Measurements from ENCODE around the gene SIX1.

The SIX1 gene

DNA sequence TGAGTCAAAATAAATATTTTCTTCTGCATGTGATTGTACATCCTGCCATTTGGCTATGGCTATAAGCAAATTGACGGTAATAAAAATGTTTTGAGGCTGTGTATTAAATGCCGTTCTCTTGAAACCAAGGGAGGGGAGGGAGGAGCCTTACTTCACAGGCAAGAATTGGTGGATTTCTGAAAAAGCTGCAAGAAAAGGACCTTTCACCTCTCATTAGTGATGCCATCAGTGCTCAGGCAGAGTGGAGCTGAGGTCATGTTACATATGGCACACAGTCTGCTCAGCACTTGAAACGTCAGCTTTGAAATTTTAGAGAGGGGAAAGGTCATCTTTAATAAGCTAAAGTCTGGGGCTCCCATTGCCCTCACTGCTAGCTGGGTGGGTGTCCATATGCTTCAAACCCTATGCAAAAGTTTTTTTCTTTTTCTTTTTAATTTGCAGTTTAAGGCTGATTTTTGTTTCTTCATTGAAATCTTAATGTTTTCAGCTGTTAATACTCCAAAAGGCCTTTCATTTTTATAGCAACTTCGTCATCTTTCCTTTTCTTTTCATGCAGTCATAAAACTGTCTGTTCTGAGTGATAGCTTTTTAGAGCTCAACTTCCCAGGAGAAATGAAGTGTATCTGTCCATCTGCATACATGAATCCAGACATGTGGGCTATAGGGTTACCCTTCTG is 9.8 kb upstream of the SIX1 start:
- no peak for FAIRE-seq
- no peak for DNase-seq (ENCODE audit: insufficient read length, low spot score)
- no peak for TF ChIP-seq POLR2A (IDR thresholded peaks at IDR 0.05; ENCODE audit: low read depth, low read length)

DNA sequence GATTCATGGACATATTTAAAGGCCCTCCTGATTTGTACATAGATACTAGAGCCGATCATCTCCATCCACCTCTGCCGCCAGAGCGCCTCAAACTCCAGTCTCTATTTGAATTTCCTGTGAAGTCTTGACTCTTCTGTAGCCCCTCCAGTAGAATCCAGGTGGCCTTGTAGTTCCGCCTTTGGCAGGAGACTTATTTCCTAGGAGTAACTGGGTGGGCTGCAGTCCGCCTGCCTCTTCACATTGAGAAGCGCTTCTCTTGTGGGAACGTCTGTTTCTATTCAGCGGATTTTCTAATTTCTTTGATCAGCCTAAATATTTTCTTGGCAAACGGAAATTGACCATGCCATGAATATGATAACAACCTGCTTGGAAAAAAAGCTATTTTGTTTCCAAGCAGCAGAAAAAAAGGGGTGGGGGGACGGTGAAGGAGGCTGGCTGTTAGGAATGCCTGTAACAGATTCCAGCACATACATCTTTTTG is 9.0 kb upstream of the SIX1 start:
- FAIRE-seq (no peak), DNase-seq (ENCODE audit: insufficient read length, low spot score) (no peak)
- TF ChIP-seq POLR2A (IDR thresholded peaks at IDR 0.05; ENCODE audit: low read depth, low read length), result no peak

DNA sequence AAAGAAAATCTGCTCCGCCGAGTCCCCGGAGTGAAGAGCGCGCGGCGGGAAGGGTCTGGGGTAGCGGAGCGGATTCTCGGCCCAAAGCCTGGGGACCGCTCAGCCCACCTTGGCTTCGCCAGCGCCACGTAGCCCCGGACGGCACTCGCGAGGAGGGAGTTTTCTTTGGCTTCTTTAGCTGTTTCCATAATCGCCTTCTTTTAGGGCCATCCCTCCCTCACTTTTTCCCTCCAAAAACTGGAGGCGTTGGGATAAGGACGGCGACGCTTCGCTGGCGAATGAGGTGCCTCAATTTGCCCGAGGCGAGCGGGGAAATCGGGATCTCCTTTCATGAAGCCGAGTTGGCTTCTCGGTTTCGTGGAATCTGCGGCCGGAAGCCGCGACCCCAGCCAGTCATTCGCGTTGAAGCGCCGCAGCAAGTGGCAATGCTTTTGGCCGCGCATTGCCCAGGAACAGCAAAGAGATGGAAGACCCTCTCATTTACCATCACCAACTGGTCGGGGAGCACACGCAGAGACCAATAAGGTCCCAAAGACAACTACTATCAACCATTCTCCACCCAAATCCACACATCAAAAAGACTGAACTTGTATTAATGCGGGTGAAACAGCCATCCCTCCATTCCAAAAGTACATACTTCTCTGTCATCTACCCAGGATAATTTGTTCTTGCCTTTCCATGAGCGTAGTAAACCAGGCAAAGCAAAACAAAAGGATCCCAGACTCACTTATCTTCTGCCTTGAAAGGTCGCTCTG is 8.4 kb upstream of the SIX1 start:
- FAIRE-seq (no peak), DNase-seq (ENCODE audit: insufficient read length, low spot score) (no peak)
- no peak for TF ChIP-seq POLR2A (IDR thresholded peaks at IDR 0.05; ENCODE audit: low read depth, low read length)

DNA sequence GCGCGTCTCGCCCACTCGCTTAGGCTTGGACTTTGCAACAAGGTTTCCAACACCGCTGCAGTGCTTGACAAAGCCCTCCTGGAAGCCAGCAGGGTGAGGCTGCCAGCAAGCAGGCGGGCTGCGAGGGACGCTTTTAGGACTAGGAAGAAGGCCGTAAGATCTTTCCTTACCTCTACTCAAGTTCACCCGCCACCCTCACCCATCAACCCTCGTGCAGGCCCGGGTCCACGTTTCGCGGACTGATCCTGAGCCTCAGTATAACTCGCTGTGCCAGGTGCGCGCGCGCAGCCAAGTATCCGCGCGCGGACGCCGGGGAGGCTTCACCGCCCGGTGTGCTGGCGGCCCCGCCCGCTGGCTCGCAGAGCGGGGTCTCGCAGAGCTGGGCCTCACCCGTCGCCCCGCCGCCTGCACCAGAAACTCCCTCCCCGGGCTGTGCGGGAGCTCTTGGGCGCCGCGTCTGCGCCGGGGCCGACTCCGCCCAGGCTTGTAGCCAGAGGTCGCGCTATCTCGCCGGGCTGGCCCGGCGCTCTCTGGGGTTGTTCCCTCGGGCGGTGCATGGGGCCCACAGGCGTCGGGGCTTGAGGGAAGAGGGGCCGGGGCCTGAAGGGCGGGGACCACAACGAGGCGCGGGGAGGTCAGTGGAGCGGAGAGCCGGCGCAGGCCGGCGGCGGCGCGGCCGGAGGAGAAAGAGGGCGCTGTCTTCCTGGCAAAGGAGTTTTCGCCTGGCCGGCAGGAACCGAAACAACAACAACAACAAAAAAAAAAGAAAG is 7.6 kb upstream of the SIX1 start:
- no peak; the same call in 1 of the 2 replicates for TF ChIP-seq POLR2A (IDR thresholded peaks at IDR 0.05; ENCODE audit: low read depth, low read length)
- DNase-seq (ENCODE audit: insufficient read length, low spot score), result peak; percentile 29
- no peak for FAIRE-seq

DNA sequence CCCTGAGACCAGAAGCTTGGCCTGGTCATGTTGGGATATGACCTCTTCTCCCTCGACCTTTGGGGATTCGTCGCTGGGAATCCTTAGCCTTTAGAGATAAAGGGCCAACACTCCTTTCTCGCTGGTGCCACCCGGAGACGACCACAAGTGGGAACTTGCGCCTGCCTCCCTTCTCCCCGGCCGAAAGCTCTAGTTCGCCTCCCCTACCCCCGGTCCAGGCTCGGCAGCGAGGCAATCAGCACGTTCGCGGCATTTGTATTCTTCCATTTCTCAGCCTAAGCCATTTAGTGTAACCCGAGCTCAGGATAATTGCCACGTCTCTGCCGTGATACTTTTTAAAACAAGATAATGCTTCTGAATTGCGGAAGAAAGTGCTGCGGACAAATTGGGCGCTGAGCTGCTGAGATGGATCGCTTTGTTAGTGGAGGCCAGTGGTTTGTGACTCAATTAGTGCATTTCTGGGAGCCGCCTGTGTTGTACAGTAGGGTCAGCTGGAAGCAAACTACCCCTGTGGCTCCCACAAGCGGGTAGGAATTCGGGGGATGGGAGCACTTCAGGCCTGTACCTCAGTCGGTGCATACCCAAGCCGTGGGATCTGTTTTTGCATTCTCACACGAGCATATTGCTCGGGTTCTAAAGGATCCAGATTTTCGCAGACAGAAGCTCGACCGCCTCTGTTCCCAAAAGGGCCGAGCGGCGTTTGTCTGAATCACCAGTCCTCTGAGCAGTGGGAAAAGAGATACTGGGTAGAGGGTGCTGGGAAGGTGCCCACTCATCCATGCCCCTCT is 6.8 kb upstream of the SIX1 start:
- no peak for DNase-seq (ENCODE audit: insufficient read length, low spot score)
- no peak for TF ChIP-seq POLR2A (IDR thresholded peaks at IDR 0.05; ENCODE audit: low read depth, low read length)
- no peak for FAIRE-seq

DNA sequence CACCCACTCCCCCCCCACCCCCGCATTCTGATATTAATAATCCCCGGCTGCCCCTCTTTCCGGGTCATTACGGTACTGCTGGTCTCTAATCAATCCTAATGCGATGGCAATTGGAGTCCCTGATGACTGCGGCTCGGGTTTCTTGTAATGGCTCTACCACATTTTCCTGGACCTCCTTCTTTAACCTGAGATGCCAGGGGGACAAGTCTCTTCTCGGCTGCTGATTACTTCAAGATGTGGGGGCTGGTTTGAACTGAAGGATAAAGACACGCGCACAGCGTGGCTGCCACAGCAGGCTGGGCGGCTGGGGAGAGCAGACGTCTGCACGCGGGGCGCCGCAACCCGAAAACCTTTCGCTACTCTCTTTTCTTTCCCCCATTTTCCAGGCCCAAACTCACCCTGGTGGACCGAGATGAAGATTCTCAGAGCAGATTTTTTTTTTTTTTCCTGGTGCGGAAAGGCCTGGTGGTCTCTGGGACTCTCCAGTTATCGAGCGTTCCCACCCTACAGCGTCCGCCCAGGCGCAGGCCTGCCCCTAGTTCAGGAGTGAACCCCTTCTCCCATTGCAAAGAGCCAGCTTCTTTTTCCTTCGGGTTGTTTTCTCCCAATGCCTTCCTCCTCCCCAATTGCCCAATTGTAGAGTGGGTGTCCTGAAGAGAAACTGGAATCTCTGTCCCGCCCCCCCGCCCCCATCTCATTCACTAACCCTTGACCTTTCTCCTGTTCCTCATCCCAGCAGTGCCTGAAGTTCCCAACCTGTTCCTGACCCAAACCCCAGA is 6.0 kb upstream of the SIX1 start:
- DNase-seq (ENCODE audit: insufficient read length, low spot score) (no peak), FAIRE-seq (no peak)
- TF ChIP-seq POLR2A (IDR thresholded peaks at IDR 0.05; ENCODE audit: low read depth, low read length), result no peak

DNA sequence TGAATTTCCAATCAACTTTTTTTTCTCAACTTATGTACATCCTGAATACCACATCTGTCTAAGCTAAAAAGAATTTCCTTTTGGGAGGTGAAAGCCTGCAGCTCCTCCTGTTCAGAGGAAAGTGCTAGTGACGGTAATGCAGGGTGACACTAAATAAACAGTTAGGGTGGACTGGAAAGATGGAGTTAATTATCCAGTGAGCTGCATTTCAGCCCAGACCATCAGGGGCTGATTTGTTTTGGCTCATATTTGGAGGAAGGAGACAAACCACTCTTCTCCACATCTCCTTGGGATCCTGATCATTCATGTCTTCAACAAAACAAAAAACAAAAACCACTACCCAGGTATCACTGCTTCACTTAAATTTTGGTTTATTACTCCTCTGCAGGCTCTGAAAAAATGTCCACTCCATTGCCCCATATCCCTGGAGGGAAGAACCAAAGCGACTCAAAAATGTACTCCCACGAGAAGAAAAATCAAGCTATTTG is 5.1 kb upstream of the SIX1 start:
- FAIRE-seq (no peak), DNase-seq (ENCODE audit: insufficient read length, low spot score) (no peak)
- TF ChIP-seq POLR2A (IDR thresholded peaks at IDR 0.05; ENCODE audit: low read depth, low read length), result no peak

DNA sequence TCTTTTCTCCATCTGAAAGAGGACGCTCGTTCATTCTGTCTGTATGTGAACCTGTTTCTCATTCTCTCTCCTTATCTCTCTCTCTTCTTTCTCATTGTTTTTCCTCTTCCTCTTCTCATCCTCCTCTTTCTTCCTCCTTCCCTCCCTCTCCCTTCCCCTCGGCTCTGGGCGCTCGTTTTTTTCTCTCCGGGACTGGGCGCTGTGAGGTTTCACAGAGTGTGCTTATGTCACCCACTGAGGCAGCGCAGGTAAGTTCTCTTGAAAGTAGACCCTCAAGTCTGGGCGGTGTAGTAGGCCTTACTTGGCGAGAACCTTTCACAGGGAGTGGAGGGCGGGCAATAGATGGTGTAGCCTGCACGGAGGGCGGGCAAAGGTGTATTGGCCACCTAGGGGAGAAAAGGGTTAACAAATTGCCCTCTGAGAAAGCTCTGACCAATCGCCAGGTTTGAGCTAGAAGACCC is 4.5 kb upstream of the SIX1 start:
- FAIRE-seq, result no peak
- DNase-seq (ENCODE audit: insufficient read length, low spot score), result no peak
- TF ChIP-seq POLR2A (IDR thresholded peaks at IDR 0.05; ENCODE audit: low read depth, low read length), result no peak

DNA sequence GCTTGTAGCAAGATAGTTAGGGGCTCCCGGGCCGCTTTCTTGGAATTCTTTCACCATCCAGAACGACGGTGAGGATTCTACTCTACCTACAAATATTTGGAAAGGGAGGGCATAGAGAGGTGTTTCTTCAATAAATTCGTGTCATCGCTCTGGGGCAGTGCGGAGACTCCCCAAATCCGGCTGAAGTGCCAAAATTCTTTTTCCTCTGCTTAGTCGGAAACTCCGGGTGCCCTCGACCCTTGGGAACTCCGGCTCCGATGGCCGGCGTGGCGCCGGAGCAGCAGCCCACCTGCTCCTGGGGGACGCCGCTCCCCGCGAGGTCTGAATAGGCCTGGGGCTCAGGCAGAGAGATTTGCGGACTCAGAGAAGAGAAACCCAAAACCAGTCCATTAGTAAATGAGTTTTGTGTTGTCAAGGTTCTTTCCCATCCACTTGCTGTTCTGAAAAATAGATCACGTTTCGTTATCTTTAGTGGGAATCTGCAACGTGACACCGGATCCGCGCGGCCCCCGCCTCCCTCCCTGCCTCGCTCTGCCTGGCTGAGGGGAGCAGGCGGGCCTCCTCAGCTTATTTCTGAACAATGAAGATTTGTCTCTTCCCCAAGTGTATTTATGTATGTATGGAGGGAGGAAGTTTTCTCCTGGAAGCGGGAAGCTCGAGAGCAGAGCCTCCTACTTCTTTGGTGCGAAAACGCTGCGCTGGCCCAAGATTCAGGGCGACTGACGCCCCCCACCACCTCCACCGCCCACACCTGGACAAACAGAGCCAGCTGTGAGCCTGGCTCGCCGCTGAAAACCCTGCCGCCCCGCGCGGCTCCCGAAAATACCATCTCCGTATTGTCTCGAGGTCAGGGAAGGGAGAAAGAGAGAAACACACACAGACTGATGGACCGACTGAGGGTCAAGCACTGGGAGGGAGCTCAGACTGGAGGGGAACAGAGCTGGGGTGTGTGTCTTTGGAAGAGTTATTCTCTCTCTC is 3.7 kb upstream of the SIX1 start:
- no peak for TF ChIP-seq POLR2A (IDR thresholded peaks at IDR 0.05; ENCODE audit: low read depth, low read length)
- no peak for DNase-seq (ENCODE audit: insufficient read length, low spot score)
- no peak for FAIRE-seq

DNA sequence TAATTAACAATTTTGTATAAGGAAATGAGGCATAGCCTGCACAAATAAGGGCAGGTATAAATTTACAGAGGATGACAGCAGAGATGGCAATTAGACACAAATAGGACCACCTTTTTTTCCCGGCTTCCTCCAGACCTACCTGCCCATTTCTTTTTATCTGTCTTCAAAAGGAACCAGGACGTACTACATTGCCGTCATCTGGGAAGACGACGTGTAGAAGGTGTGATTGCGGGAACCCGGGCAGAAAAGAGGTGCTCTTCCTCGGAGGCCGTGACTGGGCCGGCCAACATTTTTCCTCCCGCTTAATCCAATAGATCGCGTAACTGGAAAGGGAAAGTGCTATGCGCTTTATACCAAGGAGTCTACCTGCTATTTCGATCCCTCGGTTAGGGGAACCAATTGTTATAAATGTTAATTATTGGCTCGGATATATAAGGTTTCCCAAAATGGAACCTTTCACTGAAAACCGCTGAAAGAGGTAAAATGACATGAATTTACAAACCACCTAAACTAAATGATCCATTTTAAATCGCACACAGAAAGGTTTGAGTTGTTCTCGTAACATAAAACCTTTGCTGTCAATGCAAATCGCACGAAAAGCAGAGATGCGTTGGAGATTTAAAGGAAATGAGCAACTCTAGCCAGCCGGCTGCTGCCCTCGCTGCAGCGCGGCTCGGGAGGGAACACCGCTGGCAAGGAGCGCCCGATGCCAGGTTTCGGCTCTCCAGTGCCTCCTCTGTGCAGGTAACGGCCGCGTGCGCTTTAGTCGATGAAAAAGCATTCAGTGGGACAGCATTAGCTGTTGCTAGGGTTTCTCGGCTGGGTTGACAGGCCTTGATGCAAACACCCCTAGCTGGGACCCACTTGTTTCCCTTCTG is 2.8 kb upstream of the SIX1 start:
- FAIRE-seq (no peak), DNase-seq (ENCODE audit: insufficient read length, low spot score) (no peak)
- no peak for TF ChIP-seq POLR2A (IDR thresholded peaks at IDR 0.05; ENCODE audit: low read depth, low read length)

Data from H54 (cell line).